GM19099 (cell line): ENCODE measurements around the gene CTIF.

Experiments used
- POLR2A ChIP-seq: IDR thresholded peaks from 3 replicates; pipeline ENCODE4 v1.6.1; 2011; ENCODE audit warnings: low read depth; ENCODE audit not compliant: insufficient read length; ENCODE audit errors: extremely low read depth

Gene CTIF

DNA sequence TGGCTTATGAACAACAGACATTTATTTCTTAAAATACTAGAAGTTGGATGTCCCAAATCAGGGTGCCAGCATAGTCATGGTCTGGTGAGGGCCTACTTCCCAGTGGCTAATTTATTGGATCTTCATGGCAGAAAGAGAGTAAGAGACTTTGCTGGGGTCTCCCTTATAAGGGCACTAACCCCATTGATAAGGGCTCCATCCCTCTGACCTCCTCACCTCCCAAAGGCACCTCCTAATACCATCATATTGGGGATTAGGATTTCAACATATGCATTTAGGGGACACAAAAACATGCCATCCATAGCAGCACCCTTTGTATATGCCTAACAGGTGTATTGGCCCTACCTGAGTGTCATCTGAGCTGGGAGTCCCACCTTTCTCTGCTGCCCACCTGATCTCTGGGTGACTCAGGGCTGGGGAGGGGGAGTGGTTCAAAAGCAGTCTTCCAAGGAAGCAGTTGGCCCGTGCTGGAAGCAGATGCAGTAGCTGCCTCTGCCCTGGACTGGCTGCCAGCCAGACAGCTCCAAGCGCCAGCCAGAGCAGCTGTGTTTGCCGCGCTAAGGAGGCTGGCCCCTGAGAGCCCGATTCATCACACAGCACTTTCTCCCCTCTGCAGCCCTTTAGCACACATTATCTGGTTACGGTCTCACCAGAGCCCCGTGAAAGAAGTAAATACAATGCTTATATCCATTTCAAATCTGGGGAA lies 327.4 kb downstream of the CTIF start:
- TF ChIP-seq POLR2A: no peak

DNA sequence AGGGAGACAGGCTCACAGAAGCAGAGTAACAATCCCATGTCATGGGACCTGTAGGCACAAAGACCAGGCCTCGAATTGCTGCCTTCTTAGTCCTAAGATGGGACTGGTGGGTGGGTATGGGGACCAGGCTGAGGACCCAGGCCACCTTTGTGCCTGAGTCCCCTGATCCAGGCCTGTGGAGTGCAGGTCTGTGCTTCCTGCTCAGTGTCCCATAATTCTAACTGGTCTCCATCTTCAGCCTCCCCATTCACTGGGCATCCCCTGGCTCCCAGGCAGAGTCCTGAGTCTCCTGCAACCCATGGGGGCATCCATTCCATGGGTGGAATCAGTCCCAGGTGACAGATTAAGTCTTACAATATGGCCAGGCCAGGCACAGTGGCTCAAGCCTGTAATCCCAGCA lies 328.0 kb downstream of the CTIF start:
- no peak for TF ChIP-seq POLR2A

- no peak for TF ChIP-seq POLR2A
Measured at GRCh38 chr18:48867978-48868377, 329.1 kb downstream of the CTIF start.

- no peak for TF ChIP-seq POLR2A
Measured at GRCh38 chr18:48868468-48869466, 329.9 kb downstream of the CTIF start.

- no peak for TF ChIP-seq POLR2A
Measured at GRCh38 chr18:48869591-48869990, 330.8 kb downstream of the CTIF start.

- no peak for TF ChIP-seq POLR2A
Measured at GRCh38 chr18:48871391-48872166, 332.7 kb downstream of the CTIF start.

DNA sequence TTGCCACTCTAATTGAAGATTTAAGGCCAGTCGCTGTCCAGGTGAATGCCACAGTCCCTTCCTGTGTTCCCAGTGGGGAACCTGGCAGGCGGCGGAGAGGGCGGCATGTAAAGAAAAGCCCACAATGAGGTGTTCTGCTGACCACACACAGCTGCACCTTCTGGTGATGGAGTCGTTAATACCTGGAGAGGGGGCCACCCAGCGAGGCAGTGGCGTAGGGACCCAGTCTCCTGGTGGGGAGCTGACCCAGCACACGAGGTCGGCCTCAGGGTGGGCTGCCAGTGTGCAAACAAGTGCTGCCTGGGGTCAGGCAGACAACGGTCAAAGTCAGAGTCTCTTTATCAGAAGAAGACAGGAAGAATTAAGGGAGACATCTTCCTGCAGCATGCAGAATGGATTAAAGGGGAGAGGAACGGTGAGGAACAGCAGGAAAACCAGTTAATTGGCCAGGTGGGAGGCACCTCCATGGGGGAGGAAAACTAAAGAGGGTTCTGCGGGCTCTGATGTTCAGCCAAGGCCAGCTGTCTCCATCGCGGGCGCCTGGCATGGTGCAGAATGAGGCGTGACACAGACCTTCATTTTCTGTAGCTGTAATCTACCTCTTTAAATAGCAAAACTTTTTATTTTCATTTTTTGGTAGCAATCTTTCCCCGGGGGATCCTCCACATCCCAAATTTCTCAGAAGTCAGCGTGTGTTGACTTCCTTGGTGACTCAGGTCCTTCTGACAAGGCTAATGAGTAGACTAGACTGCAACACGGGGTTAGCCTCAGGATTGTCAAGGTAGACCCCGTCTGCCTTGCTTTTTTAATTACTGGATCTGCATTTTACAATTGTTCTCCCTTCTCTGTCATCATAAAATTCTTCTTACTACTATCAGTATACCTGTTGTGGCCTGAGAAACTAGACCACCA lies 333.7 kb downstream of the CTIF start:
- TF ChIP-seq POLR2A: no peak

- TF ChIP-seq POLR2A: no peak
Measured at GRCh38 chr18:48874233-48874632, 335.4 kb downstream of the CTIF start.

- TF ChIP-seq POLR2A: no peak
Measured at GRCh38 chr18:48874701-48875162, 335.9 kb downstream of the CTIF start.

GRCh38 chr18:48875314-48875941 lies 336.6 kb downstream of the CTIF start:
- no peak for TF ChIP-seq POLR2A

- no peak for TF ChIP-seq POLR2A
Measured at GRCh38 chr18:48875942-48876511, 337.2 kb downstream of the CTIF start.

DNA sequence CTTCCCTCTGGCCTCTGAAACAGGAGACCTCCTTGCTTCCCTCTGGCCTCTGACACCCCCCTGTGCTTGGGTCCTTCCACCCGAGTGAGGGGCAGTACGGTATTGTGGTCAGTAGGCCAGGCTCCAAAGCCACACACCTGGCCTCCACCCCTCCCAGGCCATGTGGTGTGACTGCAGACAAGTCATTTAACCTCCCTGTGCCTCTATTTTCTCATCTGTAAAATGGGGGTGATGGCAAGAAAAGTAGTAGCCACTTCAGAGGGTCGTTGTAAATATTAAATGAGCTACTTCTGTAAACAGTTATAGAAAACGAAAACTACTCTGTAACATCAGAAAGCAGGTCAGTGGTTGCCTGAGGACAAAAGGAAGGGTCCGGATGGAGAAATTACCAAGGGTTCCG lies 337.8 kb downstream of the CTIF start:
- no peak for TF ChIP-seq POLR2A

- TF ChIP-seq POLR2A: no peak
Measured at GRCh38 chr18:48877941-48878340, 339.1 kb downstream of the CTIF start.
